ENCODE measurements around the gene UNC13B.
"Not testable (repeated sequence)": the region's sequence is repeated elsewhere in the genome, so short reads cannot be mapped to it uniquely, and the experiment has no call there.

The UNC13B gene

GRCh38 chr9:35404865-35405264, 243.1 kb downstream of the UNC13B start:
- TF ChIP-seq, protein P1, sequence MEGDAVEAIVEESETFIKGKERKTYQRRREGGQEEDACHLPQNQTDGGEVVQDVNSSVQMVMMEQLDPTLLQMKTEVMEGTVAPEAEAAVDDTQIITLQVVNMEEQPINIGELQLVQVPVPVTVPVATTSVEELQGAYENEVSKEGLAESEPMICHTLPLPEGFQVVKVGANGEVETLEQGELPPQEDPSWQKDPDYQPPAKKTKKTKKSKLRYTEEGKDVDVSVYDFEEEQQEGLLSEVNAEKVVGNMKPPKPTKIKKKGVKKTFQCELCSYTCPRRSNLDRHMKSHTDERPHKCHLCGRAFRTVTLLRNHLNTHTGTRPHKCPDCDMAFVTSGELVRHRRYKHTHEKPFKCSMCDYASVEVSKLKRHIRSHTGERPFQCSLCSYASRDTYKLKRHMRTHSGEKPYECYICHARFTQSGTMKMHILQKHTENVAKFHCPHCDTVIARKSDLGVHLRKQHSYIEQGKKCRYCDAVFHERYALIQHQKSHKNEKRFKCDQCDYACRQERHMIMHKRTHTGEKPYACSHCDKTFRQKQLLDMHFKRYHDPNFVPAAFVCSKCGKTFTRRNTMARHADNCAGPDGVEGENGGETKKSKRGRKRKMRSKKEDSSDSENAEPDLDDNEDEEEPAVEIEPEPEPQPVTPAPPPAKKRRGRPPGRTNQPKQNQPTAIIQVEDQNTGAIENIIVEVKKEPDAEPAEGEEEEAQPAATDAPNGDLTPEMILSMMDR (IDR thresholded peaks at IDR 0.05; ENCODE audit: insufficient read depth, low read depth, low read length, missing control alignments) = no peak

GRCh38 chr9:35406183-35406959, 244.6 kb downstream of the UNC13B start:
- TF ChIP-seq, protein P1 (IDR thresholded peaks at IDR 0.05; ENCODE audit: insufficient read depth, low read depth, low read length, missing control alignments) = peak; percentile 19
- peak; percentile 69 for DNase-seq (ENCODE audit: low read depth)
- H3K4me3 ChIP-seq (ENCODE audit: low read length) = peak overlapping the region; percentile 27

More at GRCh38 chr9:35404865-35405264, 243.1 kb downstream of the UNC13B start:
- H3K4me3 ChIP-seq (ENCODE audit: low read length) = no peak overlapping the region
- DNase-seq (ENCODE audit: low read depth) = no peak

DNA sequence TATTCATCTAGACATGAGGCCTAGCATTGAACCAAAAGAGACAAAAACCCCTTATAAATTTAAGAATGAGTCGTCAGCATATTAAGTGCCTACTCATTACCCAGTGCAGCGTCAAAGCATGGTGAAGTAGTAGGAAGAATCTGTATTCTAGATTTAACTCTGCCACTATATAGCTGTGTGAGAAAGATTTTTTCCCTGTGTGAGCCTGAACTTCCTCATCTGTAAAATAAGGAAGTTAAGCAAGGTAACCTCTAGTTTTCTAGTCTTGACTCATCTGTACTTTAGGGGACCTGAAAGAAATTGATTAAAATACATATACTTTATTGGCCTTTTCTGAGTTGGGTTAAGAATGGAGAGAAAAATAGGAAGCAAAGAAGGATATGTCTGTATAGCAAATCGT, 246.0 kb downstream of the UNC13B start:
- DNase-seq (ENCODE audit: low read depth) = no peak

GRCh38 chr9:35409434-35409833, 247.6 kb downstream of the UNC13B start:
- not testable (repeated sequence) for DNase-seq (ENCODE audit: low read depth)

More for the DNA sequence above, 246.0 kb downstream of the UNC13B start:
- TF ChIP-seq, protein P1 (IDR thresholded peaks at IDR 0.05; ENCODE audit: insufficient read depth, low read depth, low read length, missing control alignments) = no peak
- no peak overlapping the region for H3K4me3 ChIP-seq (ENCODE audit: low read length)

DNA sequence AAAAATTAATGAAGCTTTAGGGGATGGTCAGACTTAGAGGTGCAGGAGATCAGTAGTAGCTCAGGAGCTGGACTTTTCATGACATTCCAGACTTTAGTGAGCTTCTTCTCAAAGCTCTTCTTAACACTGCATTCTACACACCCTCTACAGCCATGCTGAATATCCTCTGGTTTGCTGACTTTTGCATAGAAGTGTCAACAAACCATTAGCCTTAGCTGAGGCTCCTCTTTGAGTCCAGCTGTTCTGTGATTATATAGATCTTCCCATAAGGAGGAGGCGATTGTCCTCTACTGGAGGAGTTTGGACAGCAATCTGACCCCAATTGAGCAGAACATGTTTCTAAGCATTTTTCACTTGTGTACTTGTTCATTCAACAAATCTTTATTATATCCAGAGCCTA, 253.1 kb downstream of the UNC13B start:
- TF ChIP-seq, protein P1 (IDR thresholded peaks at IDR 0.05; ENCODE audit: insufficient read depth, low read depth, low read length, missing control alignments) = no peak
- H3K4me3 ChIP-seq (ENCODE audit: low read length) = no peak overlapping the region
- DNase-seq (ENCODE audit: low read depth) = no peak

More at GRCh38 chr9:35409434-35409833, 247.6 kb downstream of the UNC13B start:
- not testable (repeated sequence) for H3K4me3 ChIP-seq (ENCODE audit: low read length)

DNA sequence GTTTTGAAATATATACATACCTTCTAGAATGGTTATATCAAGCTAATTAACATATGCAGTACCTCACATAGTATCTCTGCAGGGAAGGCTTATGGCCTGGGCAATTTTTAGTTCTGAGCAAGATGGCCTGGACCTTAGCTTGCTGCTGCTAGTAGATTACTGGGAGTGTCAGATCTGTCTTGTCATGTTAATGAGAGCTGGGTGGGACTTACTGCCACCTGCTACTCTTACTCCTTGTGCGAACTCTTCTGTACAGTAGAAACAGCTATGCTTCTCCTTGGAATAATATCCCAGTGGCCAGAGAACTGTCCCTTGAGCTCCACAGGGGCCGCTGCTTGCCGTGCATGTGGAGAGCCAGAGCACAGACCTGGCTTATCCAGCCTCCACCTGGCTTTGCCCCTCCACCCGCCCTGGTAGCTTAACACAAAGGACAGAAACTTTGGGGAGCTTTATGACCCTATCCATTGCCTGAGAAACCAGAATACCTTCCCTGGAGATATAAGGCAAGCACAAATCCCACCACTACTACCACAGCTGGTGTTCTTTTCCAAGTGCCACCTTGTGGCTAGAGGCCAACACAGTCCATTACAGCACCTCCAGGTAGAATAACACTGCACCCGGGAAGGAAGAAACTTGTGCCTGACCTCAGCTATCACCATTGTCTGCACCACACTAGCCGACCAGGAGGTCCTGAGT, 253.7 kb downstream of the UNC13B start:
- TF ChIP-seq, protein P1 (IDR thresholded peaks at IDR 0.05; ENCODE audit: insufficient read depth, low read depth, low read length, missing control alignments) = peak; percentile 17
- H3K4me3 ChIP-seq (ENCODE audit: low read length) = no peak overlapping the region
- DNase-seq (ENCODE audit: low read depth) = peak; percentile 19

DNA sequence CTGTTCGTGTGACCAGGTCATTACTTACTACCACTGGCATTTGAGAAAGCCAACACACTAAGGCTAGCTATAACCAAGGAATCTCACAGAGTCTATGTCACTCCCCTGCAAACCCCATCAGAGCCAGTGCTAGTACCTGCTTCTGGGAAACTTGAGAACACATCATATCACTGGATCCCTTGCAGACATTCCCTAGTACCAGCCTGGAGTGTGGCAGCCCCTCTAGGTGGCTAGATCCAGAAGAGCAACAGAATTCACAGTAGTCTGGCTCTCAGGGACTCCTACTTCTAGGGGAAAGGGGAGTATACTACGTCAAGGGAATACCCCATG, 254.3 kb downstream of the UNC13B start:
- TF ChIP-seq, protein P1 (IDR thresholded peaks at IDR 0.05; ENCODE audit: insufficient read depth, low read depth, low read length, missing control alignments) = no peak
- DNase-seq (ENCODE audit: low read depth) = no peak
- no peak overlapping the region for H3K4me3 ChIP-seq (ENCODE audit: low read length)

All from epithelial cell of esophagus (primary cell).